Measurements from ENCODE around the gene PYGO1. TPM values are rescaled to one million over a fixed set of nuclear protein-coding genes. Genes with fewer than 3 reads are reported as not detected.

PYGO1 gene
- total and polyA plus RNA-seq, 2 experiments from 2014 or later: 5.4 to 10.7 TPM

DNA sequence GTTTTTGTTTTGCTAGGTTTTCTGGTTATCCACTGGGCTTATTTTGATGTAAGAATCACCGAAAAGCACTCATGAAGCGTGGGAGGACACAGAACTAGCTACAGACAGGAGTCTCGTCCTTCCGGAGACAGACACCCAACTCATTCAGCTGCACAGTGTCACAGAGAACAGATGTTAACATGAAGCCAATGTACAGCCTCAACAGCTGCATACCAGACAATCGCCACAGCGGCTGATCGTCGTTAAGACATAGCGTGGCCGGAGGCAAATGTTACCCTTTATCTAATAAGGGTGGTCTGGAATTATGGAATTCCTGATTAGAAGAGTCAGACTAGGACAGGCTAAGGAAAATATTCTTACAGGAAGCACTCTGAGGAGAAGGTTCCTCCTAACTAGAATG, 1.1 kb upstream of the PYGO1 start:
- Histone ChIP-seq H3K9me3 (ENCODE audit: low read depth) (no peaks in the 10 kb centered on the region), H3K27me3 (no peaks in the 10 kb centered on the region), H3K4me3 (no peak overlapping the region), H3K36me3 (no peaks in the 10 kb centered on the region), H3K4me1 (ENCODE audit: low read depth) (peaks cover 9% of the 10 kb centered on the region), H3K27ac (no peak overlapping the region)
- peak in 1 of 2 donors; percentile 29 for DNase-seq (ENCODE audit: low read depth in 1 of 2, low spot score in 1 of 2)
- TF ChIP-seq, protein P1, sequence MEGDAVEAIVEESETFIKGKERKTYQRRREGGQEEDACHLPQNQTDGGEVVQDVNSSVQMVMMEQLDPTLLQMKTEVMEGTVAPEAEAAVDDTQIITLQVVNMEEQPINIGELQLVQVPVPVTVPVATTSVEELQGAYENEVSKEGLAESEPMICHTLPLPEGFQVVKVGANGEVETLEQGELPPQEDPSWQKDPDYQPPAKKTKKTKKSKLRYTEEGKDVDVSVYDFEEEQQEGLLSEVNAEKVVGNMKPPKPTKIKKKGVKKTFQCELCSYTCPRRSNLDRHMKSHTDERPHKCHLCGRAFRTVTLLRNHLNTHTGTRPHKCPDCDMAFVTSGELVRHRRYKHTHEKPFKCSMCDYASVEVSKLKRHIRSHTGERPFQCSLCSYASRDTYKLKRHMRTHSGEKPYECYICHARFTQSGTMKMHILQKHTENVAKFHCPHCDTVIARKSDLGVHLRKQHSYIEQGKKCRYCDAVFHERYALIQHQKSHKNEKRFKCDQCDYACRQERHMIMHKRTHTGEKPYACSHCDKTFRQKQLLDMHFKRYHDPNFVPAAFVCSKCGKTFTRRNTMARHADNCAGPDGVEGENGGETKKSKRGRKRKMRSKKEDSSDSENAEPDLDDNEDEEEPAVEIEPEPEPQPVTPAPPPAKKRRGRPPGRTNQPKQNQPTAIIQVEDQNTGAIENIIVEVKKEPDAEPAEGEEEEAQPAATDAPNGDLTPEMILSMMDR (IDR thresholded peaks at IDR 0.05; ENCODE audit: low read depth, low read length): no peak

DNA sequence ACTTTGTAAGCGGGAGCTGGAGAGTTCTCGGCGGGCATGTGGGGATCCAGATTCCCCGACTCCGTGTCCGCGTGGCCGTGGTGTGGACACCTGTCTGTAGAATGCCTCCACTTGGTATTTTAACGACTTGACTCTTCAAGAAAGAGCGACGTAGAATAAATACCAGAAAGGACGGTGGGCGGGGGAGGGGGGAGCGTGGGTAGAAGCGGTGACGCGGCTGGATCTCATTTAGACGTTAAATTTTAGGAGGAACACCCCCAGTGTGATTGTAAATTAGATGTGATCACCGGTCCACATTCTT, 620 bp upstream of the PYGO1 start:
- no peak for DNase-seq (ENCODE audit: low read depth in 1 of 2, low spot score in 1 of 2)
- Histone ChIP-seq H3K9me3 (ENCODE audit: low read depth) (no peaks in the 10 kb centered on the region), H3K36me3 (no peaks in the 10 kb centered on the region), H3K4me1 (ENCODE audit: low read depth) (peaks cover 9% of the 10 kb centered on the region), H3K4me3 (peak overlapping the region; percentile 59), H3K27me3 (no peaks in the 10 kb centered on the region), H3K27ac (peak overlapping the region; percentile 89)
- TF ChIP-seq, protein P1 (IDR thresholded peaks at IDR 0.05; ENCODE audit: low read depth, low read length): no peak

DNA sequence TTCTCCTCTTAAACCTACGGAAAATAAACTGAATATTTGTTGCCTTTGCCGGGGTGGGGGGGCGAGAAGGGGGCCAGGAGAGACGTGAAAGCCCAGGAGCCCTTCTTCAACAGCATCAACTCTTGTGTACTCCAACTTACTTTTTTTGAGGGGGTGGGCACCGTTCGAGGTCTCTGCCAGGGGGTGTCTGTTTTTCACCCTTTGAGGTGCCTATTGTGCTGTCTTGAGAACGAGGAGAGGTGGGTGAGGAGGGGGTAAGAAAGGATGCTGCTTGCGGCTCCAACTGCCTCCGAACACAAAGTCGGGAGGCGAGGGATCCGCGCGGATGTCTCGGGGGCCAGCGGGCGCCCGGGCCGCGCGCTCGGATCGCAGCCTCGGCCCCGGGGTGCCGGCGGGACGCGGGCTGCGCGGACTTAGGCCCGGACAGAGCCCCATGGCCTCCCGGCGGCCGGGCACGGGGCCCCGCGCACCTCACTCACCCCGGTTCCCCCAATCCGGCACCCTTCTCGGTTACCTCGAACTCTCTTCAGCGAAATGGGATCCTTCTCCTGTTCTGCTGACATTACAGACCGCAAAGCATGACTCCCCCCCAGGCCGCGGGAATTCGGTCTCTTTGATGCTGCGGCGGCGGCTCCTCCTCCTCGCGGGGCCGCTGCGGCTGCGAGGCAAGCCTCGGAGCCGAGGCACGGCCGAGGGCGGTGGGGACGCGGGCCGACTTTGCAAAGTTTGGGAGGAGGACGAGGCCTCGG, 650 bp downstream of the PYGO1 start:
- Histone ChIP-seq H3K4me3 (peak overlapping the region; percentile 59), H3K4me1 (ENCODE audit: low read depth) (peaks cover 9% of the 10 kb centered on the region), H3K27me3 (no peaks in the 10 kb centered on the region), H3K9me3 (ENCODE audit: low read depth) (no peaks in the 10 kb centered on the region), H3K36me3 (no peaks in the 10 kb centered on the region), H3K27ac (peak overlapping the region; percentile 89)
- TF ChIP-seq, protein P1 (IDR thresholded peaks at IDR 0.05; ENCODE audit: low read depth, low read length): no peak
- peak; percentile 66 to 69 for DNase-seq (ENCODE audit: low read depth in 1 of 2, low spot score in 1 of 2)

DNA sequence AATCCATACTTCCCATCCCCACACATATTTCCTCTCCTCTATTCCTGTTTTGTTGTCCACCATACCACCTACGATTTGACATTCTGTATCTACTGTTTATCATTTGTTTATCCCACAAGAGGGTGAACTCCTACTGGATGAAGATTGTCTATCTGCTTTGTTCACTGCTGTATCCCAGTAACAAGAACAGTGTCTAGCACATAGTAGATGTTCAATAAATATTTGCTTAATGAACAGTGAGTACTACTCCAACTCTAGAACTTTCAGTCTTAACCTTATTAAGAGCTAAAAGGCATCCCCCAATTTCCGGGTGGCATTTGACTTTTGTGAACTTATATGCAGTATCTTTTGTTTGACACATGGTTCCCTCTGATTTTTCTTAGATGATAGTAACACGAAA, 1.3 kb downstream of the PYGO1 start:
- TF ChIP-seq, protein P1 (IDR thresholded peaks at IDR 0.05; ENCODE audit: low read depth, low read length): no peak
- Histone ChIP-seq H3K4me1 (ENCODE audit: low read depth) (peaks cover 9% of the 10 kb centered on the region), H3K4me3 (peak overlapping the region; percentile 59), H3K9me3 (ENCODE audit: low read depth) (no peaks in the 10 kb centered on the region), H3K27ac (no peak overlapping the region), H3K36me3 (no peaks in the 10 kb centered on the region), H3K27me3 (no peaks in the 10 kb centered on the region)
- DNase-seq (ENCODE audit: low read depth in 1 of 2, low spot score in 1 of 2): no peak

DNA sequence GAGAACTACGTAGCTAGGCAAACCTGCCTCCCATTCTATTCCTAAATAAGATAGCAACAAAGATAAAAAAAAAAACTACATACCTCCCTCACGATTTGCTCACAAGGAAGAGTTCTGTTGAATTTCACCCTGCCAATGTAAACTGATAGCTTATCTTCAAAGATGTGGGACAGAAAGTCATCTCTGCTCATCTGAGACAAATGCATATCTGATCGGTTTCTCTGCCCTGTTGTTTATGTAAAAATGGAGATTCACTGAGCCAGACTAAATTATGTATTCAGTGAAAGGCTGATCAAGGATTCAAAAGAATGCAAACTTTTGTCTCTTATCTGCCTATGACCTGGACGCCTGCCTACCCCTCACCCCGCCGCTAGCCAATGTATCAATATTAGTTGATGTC, 11.2 kb downstream of the PYGO1 start:
- TF ChIP-seq, protein P1 (IDR thresholded peaks at IDR 0.05; ENCODE audit: low read depth, low read length): no peak
- DNase-seq (ENCODE audit: low read depth in 1 of 2, low spot score in 1 of 2): no peak

More for the DNA sequence above, 11.2 kb downstream of the PYGO1 start:
- no peaks in the 10 kb centered on the region for H3K27me3 ChIP-seq
- H3K4me1 ChIP-seq (ENCODE audit: low read depth): no peaks in the 10 kb centered on the region
- no peak overlapping the region for H3K4me3 ChIP-seq
- no peaks in the 10 kb centered on the region for H3K36me3 ChIP-seq
- H3K9me3 ChIP-seq (ENCODE audit: low read depth): no peaks in the 10 kb centered on the region
- H3K27ac ChIP-seq: no peak overlapping the region

All from cardiac muscle cell (in vitro differentiated cells and primary cell).